Mesendoderm (in vitro differentiated cells): ENCODE measurements around the gene EBPL.

Experiments
- DNase-seq: peaks from one replicate; pipeline ENCODE4 v3.0.0; 2013
- H2AK5ac ChIP-seq: 2 replicates; pipeline ENCODE4 v1.6.1; 2013; ENCODE audit warnings: low read length, inconsistent platforms
- H2BK120ac ChIP-seq: 2 replicates; pipeline ENCODE4 v1.6.1; 2013; ENCODE audit warnings: low read depth, mild to moderate bottlenecking, low read length, moderate library complexity, mixed read lengths
- H2BK15ac ChIP-seq: replicated peaks from 2 replicates; pipeline ENCODE4 v1.6.1; 2013; ENCODE audit warnings: low read depth, mild to moderate bottlenecking, moderate library complexity
- H2BK5ac ChIP-seq: 2 replicates; pipeline ENCODE4 v1.6.1; 2013; ENCODE audit warnings: low read length, inconsistent platforms
- H3K18ac ChIP-seq: 2 replicates; pipeline ENCODE4 v1.6.1; 2013; ENCODE audit warnings: mild to moderate bottlenecking, low read length, mixed read lengths
- H3K23ac ChIP-seq: one replicate; pipeline ENCODE4 v1.6.1; 2013; ENCODE audit warnings: low read length
- H3K27ac ChIP-seq: 2 replicates; pipeline ENCODE4 v1.5.1; 2013; ENCODE audit warnings: low read depth, mild to moderate bottlenecking, inconsistent platforms, low read length, moderate library complexity
- H3K27me3 ChIP-seq: 2 replicates; pipeline ENCODE4 v1.6.1; 2013; ENCODE audit warnings: low read length, control low read depth, mild to moderate bottlenecking, inconsistent platforms; ENCODE audit not compliant: insufficient read depth, poor library complexity
- H3K36me3 ChIP-seq: 2 replicates; pipeline ENCODE4 v1.6.1; 2013; ENCODE audit warnings: low read length, inconsistent platforms; ENCODE audit not compliant: control insufficient read depth, insufficient read depth
- H3K4ac ChIP-seq: one replicate; pipeline ENCODE4 v1.6.1; 2013; ENCODE audit warnings: low read depth, mild to moderate bottlenecking, low read length, moderate library complexity
- H3K4me1 ChIP-seq: 2 replicates; pipeline ENCODE4 v1.6.1; 2013; ENCODE audit warnings: low read depth, low read length, inconsistent platforms; ENCODE audit not compliant: control insufficient read depth
- H3K4me2 ChIP-seq: 2 replicates; pipeline ENCODE4 v1.6.1; 2013; ENCODE audit warnings: low read length
- H3K4me3 ChIP-seq: 2 replicates; pipeline ENCODE4 v1.5.1; 2013; ENCODE audit warnings: mild to moderate bottlenecking, low read length
- H3K56ac ChIP-seq: one replicate; pipeline ENCODE4 v1.6.1; 2013; ENCODE audit warnings: low read length
- H3K79me1 ChIP-seq: 2 replicates; pipeline ENCODE4 v1.6.1; 2013; ENCODE audit warnings: low read length, inconsistent platforms
- H3K79me2 ChIP-seq: 2 replicates; pipeline ENCODE4 v1.6.1; 2013; ENCODE audit warnings: mild to moderate bottlenecking, low read length; ENCODE audit not compliant: control insufficient read depth, insufficient read depth
- H3K9ac ChIP-seq: 2 replicates; pipeline ENCODE4 v1.6.1; 2013; ENCODE audit warnings: low read length, inconsistent platforms
- H4K5ac ChIP-seq: one replicate; pipeline ENCODE4 v1.6.1; 2013; ENCODE audit warnings: low read length
- H4K8ac ChIP-seq: one replicate; pipeline ENCODE4 v1.6.1; 2013; ENCODE audit warnings: low read depth, mild to moderate bottlenecking, control low read depth, low read length, moderate library complexity
- WGBS: extraction: QIAGEN DNeasy Blood & Tissue Kit; methylation state at CpG from one replicate; pipeline ENCODE4 v1.1.7; 2013; ENCODE audit warnings: low lambda C conversion rate, missing lambda C conversion rate; ENCODE audit not compliant: insufficient coverage; ENCODE audit errors: extremely low coverage; 5-methylcytosine and 5-hydroxymethylcytosine counted together

The EBPL gene

GRCh38 chr13:49653478-49653877 is 37.8 kb downstream of the EBPL start:
- Histone ChIP-seq H3K56ac (no peak overlapping the region), H4K8ac (no peak overlapping the region), H3K4me3 (no peak overlapping the region), H2BK15ac (no peak overlapping the region), H3K79me2 (no peaks in the 10 kb centered on the region), H3K36me3 (no peaks in the 10 kb centered on the region), H3K4ac (no peak overlapping the region), H3K4me1 (no peaks in the 10 kb centered on the region), H3K18ac (no peak overlapping the region), H3K23ac (no peak overlapping the region), H2BK120ac (no peak overlapping the region), H3K27me3 (no peaks in the 10 kb centered on the region), H3K4me2 (no peak overlapping the region), H3K27ac (no peak overlapping the region), H3K9ac (no peak overlapping the region), H3K79me1 (no peaks in the 10 kb centered on the region), H2BK5ac (no peak overlapping the region), H4K5ac (no peak overlapping the region), H2AK5ac (no peak overlapping the region)
- DNase-seq: no peak

GRCh38 chr13:49652355-49653305 is 38.7 kb downstream of the EBPL start:
- H3K4ac ChIP-seq: no peak overlapping the region
- H4K8ac ChIP-seq: no peak overlapping the region
- no peak overlapping the region for H3K23ac ChIP-seq
- no peak overlapping the region for H3K56ac ChIP-seq
- H3K27me3 ChIP-seq: no peaks in the 10 kb centered on the region
- no peak overlapping the region for H3K4me2 ChIP-seq
- no peaks in the 10 kb centered on the region for H3K36me3 ChIP-seq
- H3K79me1 ChIP-seq: no peaks in the 10 kb centered on the region
- no peaks in the 10 kb centered on the region for H3K79me2 ChIP-seq
- H4K5ac ChIP-seq: no peak overlapping the region
- no peak overlapping the region for H3K18ac ChIP-seq
- peak; percentile 82 for DNase-seq
- no peak overlapping the region for H3K27ac ChIP-seq
- H3K9ac ChIP-seq: no peak overlapping the region
- no peaks in the 10 kb centered on the region for H3K4me1 ChIP-seq
- no peak overlapping the region for H2BK15ac ChIP-seq
- H2AK5ac ChIP-seq: no peak overlapping the region
- no peak overlapping the region for H3K4me3 ChIP-seq
- WGBS: no CpG with 5 or more reads among the region's 16 CpGs
- H2BK5ac ChIP-seq: no peak overlapping the region
- no peak overlapping the region for H2BK120ac ChIP-seq

GRCh38 chr13:49651570-49652354 is 39.5 kb downstream of the EBPL start:
- Histone ChIP-seq H3K9ac (no peak overlapping the region), H3K27me3 (no peaks in the 10 kb centered on the region), H3K23ac (no peak overlapping the region), H3K79me2 (no peaks in the 10 kb centered on the region), H4K8ac (no peak overlapping the region), H2BK15ac (no peak overlapping the region), H3K79me1 (no peaks in the 10 kb centered on the region), H3K4me2 (no peak overlapping the region), H2BK5ac (no peak overlapping the region), H3K4me1 (no peaks in the 10 kb centered on the region), H3K56ac (no peak overlapping the region), H2BK120ac (no peak overlapping the region), H2AK5ac (no peak overlapping the region), H3K4ac (no peak overlapping the region), H3K36me3 (no peaks in the 10 kb centered on the region), H4K5ac (no peak overlapping the region), H3K4me3 (no peak overlapping the region), H3K27ac (no peak overlapping the region), H3K18ac (no peak overlapping the region)
- WGBS: no CpG with 5 or more reads among the region's 17 CpGs
- no peak for DNase-seq

- H3K56ac ChIP-seq: no peak overlapping the region
- no peak overlapping the region for H4K5ac ChIP-seq
- no peak overlapping the region for H3K4ac ChIP-seq
- WGBS: no CpG with 5 or more reads among the region's 2 CpGs
- no peaks in the 10 kb centered on the region for H3K4me1 ChIP-seq
- H3K27ac ChIP-seq: no peak overlapping the region
- no peak overlapping the region for H2BK15ac ChIP-seq
- no peaks in the 10 kb centered on the region for H3K36me3 ChIP-seq
- H3K79me2 ChIP-seq: no peaks in the 10 kb centered on the region
- no peak overlapping the region for H3K23ac ChIP-seq
- H3K4me3 ChIP-seq: no peak overlapping the region
- no peak overlapping the region for H3K18ac ChIP-seq
- H3K27me3 ChIP-seq: no peaks in the 10 kb centered on the region
- no peak overlapping the region for H4K8ac ChIP-seq
- no peak for DNase-seq
- no peak overlapping the region for H3K4me2 ChIP-seq
- no peak overlapping the region for H3K9ac ChIP-seq
- H2AK5ac ChIP-seq: no peak overlapping the region
- H2BK5ac ChIP-seq: no peak overlapping the region
- no peak overlapping the region for H2BK120ac ChIP-seq
- no peaks in the 10 kb centered on the region for H3K79me1 ChIP-seq
These were observed 41.3 kb downstream of the EBPL start for GRCh38 chr13:49649963-49650312.

GRCh38 chr13:49649244-49649962 is 41.9 kb downstream of the EBPL start:
- Histone ChIP-seq H3K9ac (no peak overlapping the region), H4K5ac (no peak overlapping the region), H3K27me3 (no peaks in the 10 kb centered on the region), H2BK5ac (no peak overlapping the region), H3K79me2 (no peaks in the 10 kb centered on the region), H3K4ac (no peak overlapping the region), H3K4me2 (no peak overlapping the region), H3K79me1 (no peaks in the 10 kb centered on the region), H3K4me3 (no peak overlapping the region), H3K56ac (no peak overlapping the region), H4K8ac (no peak overlapping the region), H3K18ac (no peak overlapping the region), H2BK15ac (no peak overlapping the region), H2BK120ac (no peak overlapping the region), H3K4me1 (no peaks in the 10 kb centered on the region), H3K27ac (no peak overlapping the region), H2AK5ac (no peak overlapping the region), H3K36me3 (no peaks in the 10 kb centered on the region), H3K23ac (no peak overlapping the region)
- peak; percentile 70 for DNase-seq
- WGBS: no CpG with 5 or more reads among the region's 5 CpGs
